GM10248 (cell line): ENCODE data around the gene SCRT2.

ENCODE experiments used
- CTCF ChIA-PET: fragments of 300-600 bp; sonication (Branson Sonifier 250); formaldehyde crosslinking; extraction: SDS; loops from one replicate; lab custom pipeline; 2021; ENCODE audit warnings: antibody characterized with exemption; lab: Yijun Ruan, JAX
- POLR2A ChIA-PET: fragments of 350-650 bp; sonication (Branson Sonifier 250); formaldehyde crosslinking; extraction: SDS; loops from one replicate; lab custom pipeline; 2020; ENCODE audit warnings: antibody characterized with exemption; lab: Yijun Ruan, JAX
- DNase-seq: peaks from one replicate; pipeline ENCODE4 v3.0.0; 2012; ENCODE audit errors: extremely low spot score
- CTCF ChIP-seq: IDR thresholded peaks from 2 replicates; pipeline ENCODE4 v1.5.1; 2012; ENCODE audit warnings: mild to moderate bottlenecking, low read depth; ENCODE audit errors: extremely low read depth, missing control alignments, control extremely low read depth

Gene SCRT2

GRCh38 chr20:668638-669037, 7.0 kb downstream of the SCRT2 start:
- no peak for DNase-seq
- no peak for TF ChIP-seq CTCF
- CTCF ChIA-PET, result interaction anchor here (0.9 to 7.9 kb wide), 13 partner anchors 9 to 317 kb away, joined by 3 to 69 read pairs (median 8); partner anchors contain the start of gene SCRT2
- POLR2A ChIA-PET, result no interaction called here

GRCh38 chr20:668050-668449, 7.6 kb downstream of the SCRT2 start:
- CTCF ChIA-PET, result interaction anchor here (1.0 to 7.9 kb wide), 17 partner anchors 9 to 316 kb away, joined by 3 to 69 read pairs (median 6); partner anchors contain the start of gene SCRT2
- no peak for DNase-seq
- POLR2A ChIA-PET, result no interaction called here
- no peak for TF ChIP-seq CTCF

- ChIA-PET POLR2A (interaction anchor here (1.1 kb wide), 1 partner anchor 16 kb away, joined by 4 read pairs; no protein-coding TSS in a partner anchor), CTCF (interaction anchor here (0.7 to 7.9 kb wide), 39 partner anchors 10 to 337 kb away, joined by 3 to 69 read pairs (median 5); partner anchors contain the start of genes CSNK2A1 and SCRT2)
- DNase-seq, result peak; percentile 70
- peak; percentile 83 for TF ChIP-seq CTCF
These were observed 8.1 kb downstream of the SCRT2 start for GRCh38 chr20:667351-668034.

- TF ChIP-seq CTCF, result no peak
- POLR2A ChIA-PET, result interaction anchor here (1.1 kb wide), 1 partner anchor 15 kb away, joined by 4 read pairs; no protein-coding TSS in a partner anchor
- no peak for DNase-seq
- CTCF ChIA-PET, result interaction anchor here (0.7 to 7.9 kb wide), 37 partner anchors 10 to 337 kb away, joined by 3 to 69 read pairs (median 5); partner anchors contain the start of genes CSNK2A1 and SCRT2
These were observed 8.7 kb downstream of the SCRT2 start for GRCh38 chr20:666877-667276.

- CTCF ChIA-PET, result interaction anchor here (1.3 to 7.9 kb wide), 4 partner anchors 13 to 76 kb away, joined by 3 to 69 read pairs (median 3); no protein-coding TSS in a partner anchor
These were observed 10.3 kb downstream of the SCRT2 start for GRCh38 chr20:665276-665675.

More at GRCh38 chr20:665276-665675, 10.3 kb downstream of the SCRT2 start:
- no peak for TF ChIP-seq CTCF
- no peak for DNase-seq
- POLR2A ChIA-PET, result no interaction called here
